Left ventricle myocardium inferior (tissue), 1 donor: Measurements from ENCODE around the gene ADNP2. TPM values are rescaled to one million over a fixed set of nuclear protein-coding genes. Genes with fewer than 3 reads are reported as not detected.

Experiments
- DNase-seq: peaks from one replicate; pipeline ENCODE4 v3.0.0-alpha.2; 2020
- H3K27ac ChIP-seq: fragments of 200-600 bp; replicated peaks from 2 replicates; pipeline ENCODE4 v1.8.0; 2021
- H3K27me3 ChIP-seq: fragments of 200-600 bp; 2 replicates; pipeline ENCODE4 v1.8.0; 2021; ENCODE audit warnings: low read depth
- H3K36me3 ChIP-seq: fragments of 200-600 bp; 2 replicates; pipeline ENCODE4 v1.8.0; 2021
- H3K4me1 ChIP-seq: fragments of 200-600 bp; 2 replicates; pipeline ENCODE4 v1.8.0; 2021
- H3K4me3 ChIP-seq: fragments of 200-600 bp; 2 replicates; pipeline ENCODE4 v1.8.0; 2021; ENCODE audit warnings: mild to moderate bottlenecking, moderate library complexity
- H3K9me3 ChIP-seq: fragments of 200-600 bp; replicated peaks from 2 replicates; pipeline ENCODE4 v1.8.0; 2021
- CTCF ChIP-seq: fragments of 200-600 bp; IDR thresholded peaks from 2 replicates; pipeline ENCODE4 v1.8.0; 2021; ENCODE audit warnings: antibody characterized with exemption, mild to moderate bottlenecking, borderline replicate concordance
- intact Hi-C: fragments of 100-400 bp; cut with micrococcal nuclease; formaldehyde crosslinking; loops from one replicate; pipeline ENCODE4 v1.11.0; 2022
- total RNA-seq: library from RNA; stranded (reverse); fragmentation: NEBNext Ultra II Directional; extraction: Animal tissue kit (Norgen Biotek cat#: 25700); gene quantifications from one replicate; pipeline ENCODE4 v1.2.1, GENCODE V29; 2021
- donor health status: DM: no; HTN: yes; CAD: no; lungs with severe emphysema.

The ADNP2 gene
- total RNA-seq, 1 donor from 2014 or later, result 7.5 TPM

GRCh38 chr18:80168346-80168745, 59.3 kb downstream of the ADNP2 start:
- Histone ChIP-seq H3K27me3 (peaks cover 12% of the 10 kb centered on the region), H3K4me1 (peaks cover 8% of the 10 kb centered on the region), H3K36me3 (no peaks in the 10 kb centered on the region), H3K27ac (no peak overlapping the region), H3K9me3 (peaks cover 23% of the 10 kb centered on the region), H3K4me3 (no peak overlapping the region)
- no peak for DNase-seq
- TF ChIP-seq CTCF, result no peak
- intact Hi-C loops, result no loop called here

GRCh38 chr18:80168982-80169381, 59.9 kb downstream of the ADNP2 start:
- no peak for TF ChIP-seq CTCF
- H3K4me3 ChIP-seq, result no peak overlapping the region
- H3K27ac ChIP-seq, result no peak overlapping the region
- DNase-seq, result no peak
- no peaks in the 10 kb centered on the region for H3K36me3 ChIP-seq
- intact Hi-C loops, result no loop called here
- H3K9me3 ChIP-seq, result peaks cover 21% of the 10 kb centered on the region
- peaks cover 8% of the 10 kb centered on the region for H3K4me1 ChIP-seq
- H3K27me3 ChIP-seq, result peaks cover 18% of the 10 kb centered on the region

GRCh38 chr18:80169607-80170006, 60.5 kb downstream of the ADNP2 start:
- Histone ChIP-seq H3K4me1 (peaks cover 8% of the 10 kb centered on the region), H3K27me3 (peaks cover 19% of the 10 kb centered on the region), H3K4me3 (no peak overlapping the region), H3K36me3 (no peaks in the 10 kb centered on the region), H3K27ac (no peak overlapping the region), H3K9me3 (peaks cover 15% of the 10 kb centered on the region)
- DNase-seq, result no peak
- TF ChIP-seq CTCF, result no peak
- intact Hi-C loops, result no loop called here

GRCh38 chr18:80170395-80171053, 61.5 kb downstream of the ADNP2 start:
- peaks cover 8% of the 10 kb centered on the region for H3K4me1 ChIP-seq
- H3K36me3 ChIP-seq, result no peaks in the 10 kb centered on the region
- H3K4me3 ChIP-seq, result no peak overlapping the region
- peaks cover 21% of the 10 kb centered on the region for H3K27me3 ChIP-seq
- DNase-seq, result no peak
- H3K27ac ChIP-seq, result no peak overlapping the region
- no peak for TF ChIP-seq CTCF
- intact Hi-C loops, result no loop called here
- H3K9me3 ChIP-seq, result peaks cover 7% of the 10 kb centered on the region

GRCh38 chr18:80171054-80171872, 62.2 kb downstream of the ADNP2 start:
- H3K27ac ChIP-seq, result no peak overlapping the region
- intact Hi-C loops, result no loop called here

More at GRCh38 chr18:80171054-80171872, 62.2 kb downstream of the ADNP2 start:
- Histone ChIP-seq H3K4me1 (peaks cover 8% of the 10 kb centered on the region), H3K9me3 (no peaks in the 10 kb centered on the region), H3K27me3 (peaks cover 25% of the 10 kb centered on the region), H3K36me3 (no peaks in the 10 kb centered on the region), H3K4me3 (peak overlapping the region; percentile 49)
- DNase-seq, result peak; percentile 39
- peak; percentile 84 for TF ChIP-seq CTCF
